HG02943 (cell line): Measurements from ENCODE around the gene TF.
"Not testable (repeated sequence)": the region's sequence is repeated elsewhere in the genome, so short reads cannot be mapped to it uniquely, and the experiment has no call there.

Experiments
- ATAC-seq: cut with Tn5 transposase; IDR thresholded peaks from one replicate; pipeline ENCODE4 v1.9.1; 2021; ENCODE audit warnings: mild to moderate bottlenecking, low read depth, moderate library complexity; ENCODE audit not compliant: unreplicated experiment

Gene TF

GRCh38 chr3:133763797-133764683 lies 17.8 kb downstream of the TF start:
- ATAC-seq: no peak

- no peak for ATAC-seq
Observed at GRCh38 chr3:133765256-133765655, 19.1 kb downstream of the TF start.

- ATAC-seq: no peak
Observed at GRCh38 chr3:133767607-133768006, 21.4 kb downstream of the TF start.

- no peak for ATAC-seq
Observed at GRCh38 chr3:133769536-133769935, 23.3 kb downstream of the TF start.

- no peak for ATAC-seq
Observed at GRCh38 chr3:133773732-133774131, 27.5 kb downstream of the TF start.

- ATAC-seq: no peak
Observed at GRCh38 chr3:133775309-133775708, 29.1 kb downstream of the TF start.

GRCh38 chr3:133775835-133776234 lies 29.6 kb downstream of the TF start:
- no peak for ATAC-seq

GRCh38 chr3:133776794-133777438 lies 30.7 kb downstream of the TF start:
- no peak for ATAC-seq

GRCh38 chr3:133777807-133778568 lies 31.8 kb downstream of the TF start:
- ATAC-seq: no peak

GRCh38 chr3:133779626-133780203 lies 33.5 kb downstream of the TF start:
- no peak for ATAC-seq

- ATAC-seq: not testable (repeated sequence)
Observed at GRCh38 chr3:133780756-133781155, 34.6 kb downstream of the TF start.

- no peak for ATAC-seq
Observed at GRCh38 chr3:133781570-133781969, 35.4 kb downstream of the TF start.

- ATAC-seq: no peak
Observed at GRCh38 chr3:133782454-133782853, 36.3 kb downstream of the TF start.

GRCh38 chr3:133783762-133784161 lies 37.6 kb downstream of the TF start:
- ATAC-seq: no peak

GRCh38 chr3:133788024-133788423 lies 41.8 kb downstream of the TF start:
- ATAC-seq: no peak

GRCh38 chr3:133792171-133792763 lies 46.1 kb downstream of the TF start:
- no peak for ATAC-seq

- no peak for ATAC-seq
Observed at GRCh38 chr3:133797396-133798105, 51.4 kb downstream of the TF start.

- ATAC-seq: no peak
Observed at GRCh38 chr3:133799794-133800585, 53.8 kb downstream of the TF start.

- no peak for ATAC-seq
Observed at GRCh38 chr3:133803469-133803868, 57.3 kb downstream of the TF start.
